ENCODE data around the gene ARHGAP30. TPM values are rescaled to one million over a fixed set of nuclear protein-coding genes. Genes with fewer than 3 reads are reported as not detected.
"Not testable (repeated sequence)": the region's sequence is repeated elsewhere in the genome, so short reads cannot be mapped to it uniquely, and the experiment has no call there.

ARHGAP30 gene
- total RNA-seq, 6 donors from 2014 or later, result 26.8 to 69.9 (median 51.2) TPM

- no peaks in the 10 kb centered on the region for H3K9me3 ChIP-seq
- no peak for DNase-seq
- no peaks in the 10 kb centered on the region for H3K27me3 ChIP-seq
- ATAC-seq (ENCODE audit: low FRiP score in 2 of 2), result no peak
- TF ChIP-seq EP300 (IDR thresholded peaks at IDR 0.05) (no peak), POLR2A (IDR thresholded peaks at IDR 0.05) (no peak), CTCF (IDR thresholded peaks at IDR 0.05) (no peak), POLR2AphosphoS5 (IDR thresholded peaks at IDR 0.05) (no peak)
- H3K4me1 ChIP-seq, result peaks cover 48 to 66% (median 54%) of the 10 kb centered on the region in 4 donors
- peak overlapping the region in 3 of 4 donors; percentile 60 to 79 (median 77) for H3K4me3 ChIP-seq
- H3K27ac ChIP-seq, result peak overlapping the region; percentile 91 to 96 (median 93)
- H3K36me3 ChIP-seq, result no peaks in the 10 kb centered on the region
- 60 to 70% methylated on average over 1 of the region's 1 CpG for WGBS, 2 donors
Measured at GRCh38 chr1:161018631-161018930, 51.1 kb downstream of the ARHGAP30 start.

- DNase-seq (peak in 1 of 2 donors; percentile 36), ATAC-seq (ENCODE audit: low FRiP score in 2 of 2) (no peak)
- Histone ChIP-seq H3K4me3 (peak overlapping the region in 2 of 4 donors; percentile 60 to 77), H3K27me3 (no peaks in the 10 kb centered on the region), H3K36me3 (no peaks in the 10 kb centered on the region), H3K4me1 (peaks cover 54 to 72% (median 60%) of the 10 kb centered on the region in 4 donors), H3K27ac (peak overlapping the region; percentile 91 to 96 (median 93)), H3K9me3 (no peaks in the 10 kb centered on the region)
- TF ChIP-seq POLR2A (IDR thresholded peaks at IDR 0.05) (peak in 2 of 4 donors; percentile 9 to 29), CTCF (IDR thresholded peaks at IDR 0.05) (no peak), POLR2AphosphoS5 (IDR thresholded peaks at IDR 0.05) (peak in 1 of 2 donors; percentile 16), EP300 (IDR thresholded peaks at IDR 0.05) (no peak)
- WGBS, 2 donors, result 51 to 57% methylated on average over 5 of the region's 5 CpGs
Measured at GRCh38 chr1:161017756-161018630, 51.7 kb downstream of the ARHGAP30 start.

GRCh38 chr1:161017181-161017580 lies 52.5 kb downstream of the ARHGAP30 start:
- not testable (repeated sequence) for H3K27me3 ChIP-seq; H3K36me3 ChIP-seq; H3K9me3 ChIP-seq; DNase-seq; ATAC-seq (ENCODE audit: low FRiP score in 2 of 2)
- Histone ChIP-seq H3K4me1 (peaks cover 60 to 79% (median 67%) of the 10 kb centered on the region in 4 donors), H3K27ac (peak overlapping the region; percentile 91 to 96 (median 93)), H3K4me3 (peak overlapping the region in 2 of 4 donors; percentile 60 to 77)
- 58 to 74% methylated on average over 7 of the region's 7 CpGs for WGBS, 2 donors

GRCh38 chr1:161016683-161017082 lies 53.0 kb downstream of the ARHGAP30 start:
- not testable (repeated sequence) for H3K9me3 ChIP-seq; ATAC-seq (ENCODE audit: low FRiP score in 2 of 2); H3K36me3 ChIP-seq; H3K27me3 ChIP-seq; H3K4me3 ChIP-seq
- Histone ChIP-seq H3K27ac (peak overlapping the region; percentile 37 to 96 (median 91)), H3K4me1 (peaks cover 63 to 79% (median 68%) of the 10 kb centered on the region in 4 donors)
- peak in 1 of 2 donors; percentile 38 for DNase-seq
- WGBS, 2 donors, result 39 to 42% methylated on average over 1 of the region's 1 CpG

GRCh38 chr1:161013488-161014230 lies 56.0 kb downstream of the ARHGAP30 start:
- TF ChIP-seq EP300 (IDR thresholded peaks at IDR 0.05), result peak; percentile 92 to 98 (median 96)
- TF ChIP-seq POLR2AphosphoS5 (IDR thresholded peaks at IDR 0.05), result peak; percentile 96 to 99
- peak in 1 of 4 donors; percentile 79 for TF ChIP-seq POLR2A (IDR thresholded peaks at IDR 0.05)
- no peak for TF ChIP-seq CTCF (IDR thresholded peaks at IDR 0.05)
- ATAC-seq (ENCODE audit: low FRiP score in 2 of 2) (peak; percentile 93 to 94), DNase-seq (peak in 1 of 2 donors; percentile 98)
- H3K4me3 ChIP-seq, result peak overlapping the region in 3 of 4 donors; percentile 20 to 40 (median 22)
- 6 to 14% methylated on average over 15 of the region's 15 CpGs for WGBS, 2 donors
- H3K36me3 ChIP-seq, result no peaks in the 10 kb centered on the region
- peaks cover 73 to 94% (median 76%) of the 10 kb centered on the region in 4 donors for H3K4me1 ChIP-seq
- no peaks in the 10 kb centered on the region for H3K27me3 ChIP-seq
- H3K27ac ChIP-seq, result peak overlapping the region; percentile 91 to 96 (median 92)
- no peaks in the 10 kb centered on the region for H3K9me3 ChIP-seq
